Upper lobe of left lung (tissue), 6 donors: Measurements from ENCODE around the gene SLC17A9. TPM values are rescaled to one million over a fixed set of nuclear protein-coding genes. Genes with fewer than 3 reads are reported as not detected.

Experiments used
- ATAC-seq, 2 donors: fragments of 200-7000 bp; cut with Tn5 transposase; one replicate each; pipeline ENCODE4 v1.9.1; 2022; ENCODE audit warnings: mild to moderate bottlenecking in 2 of 2, moderate library complexity in 2 of 2; ENCODE audit not compliant: low FRiP score in 2 of 2
- DNase-seq, 2 donors: peaks; one replicate each; pipeline ENCODE4 v3.0.0-alpha.2; 2019 to 2020
- H3K27ac ChIP-seq, 4 donors: fragments of 200-600 bp; sonication (generic); one replicate each; pipeline ENCODE4 v1.5.1; 2016 to 2019
- H3K27me3 ChIP-seq, 4 donors: fragments of 200-600 bp; sonication (generic); one replicate each; pipeline ENCODE4 v1.5.1; 2017 to 2019
- H3K36me3 ChIP-seq, 4 donors: fragments of 200-600 bp; sonication (generic); one replicate each; pipeline ENCODE4 v1.5.1; 2016 to 2019
- H3K4me1 ChIP-seq, 4 donors: fragments of 200-600 bp; sonication (generic); one replicate each; pipeline ENCODE4 v1.5.1; 2018 to 2019
- H3K4me3 ChIP-seq, 4 donors: fragments of 200-600 bp; sonication (generic); one replicate each; pipeline ENCODE4 v1.5.1; 2017 to 2019; ENCODE audit warnings: mild to moderate bottlenecking in 2 of 4, moderate library complexity in 1 of 4
- H3K9me3 ChIP-seq, 4 donors: fragments of 200-600 bp; sonication (generic); one replicate each; pipeline ENCODE4 v1.5.1; 2018 to 2019
- EP300 ChIP-seq, 4 donors: sonication (generic); formaldehyde crosslinking; IDR thresholded peaks; one replicate each; pipeline ENCODE4 v1.5.1; 2017; ENCODE audit warnings: antibody characterized with exemption in 4 of 4, control low read depth in 2 of 4
- POLR2A ChIP-seq, 4 donors: fragments of 450-650 bp; IDR thresholded peaks; one replicate each; pipeline ENCODE4 v1.5.1; 2016 to 2017; ENCODE audit warnings: antibody characterized with exemption in 4 of 4, mild to moderate bottlenecking in 2 of 4
- POLR2AphosphoS5 ChIP-seq, 2 donors: sonication (generic); formaldehyde crosslinking; IDR thresholded peaks; one replicate each; pipeline ENCODE4 v1.5.1; 2017; ENCODE audit warnings: antibody characterized with exemption in 2 of 2
- WGBS, 2 donors: methylation state at CpG; one replicate each; pipeline ENCODE4 v1.1.5; 2017 to 2018; 5-methylcytosine and 5-hydroxymethylcytosine counted together
- total RNA-seq, 6 donors: library from RNA; depleted of rRNA in 4 of 6; stranded (reverse); fragments of >200 nt in 4 of 6; gene quantifications; one replicate each; pipeline versions ENCODE4 v1.1.0 to v1.2.1, GENCODE V29; 2016 to 2021
- TF ChIP-seq, protein P1 (sequence below), 6 experiments: fragments of 450-650 bp in 4 of 6; fragments of 200-600 bp in 2 of 6; sonication (generic) in 2 of 6; IDR thresholded peaks; one replicate each; pipeline ENCODE4 v1.5.1; 2016 to 2019; ENCODE audit warnings: antibody characterized with exemption in 6 of 6
- donor health status: DM: no; HTN: no; CAD: no; lungs with moderate emphysema.
- donor health status: DM: no; HTN: yes; CAD: no; lungs with severe emphysema.

SLC17A9 gene
- total RNA-seq, 6 donors from 2014 or later, result 3.8 to 18.5 (median 14.4) TPM

DNA sequence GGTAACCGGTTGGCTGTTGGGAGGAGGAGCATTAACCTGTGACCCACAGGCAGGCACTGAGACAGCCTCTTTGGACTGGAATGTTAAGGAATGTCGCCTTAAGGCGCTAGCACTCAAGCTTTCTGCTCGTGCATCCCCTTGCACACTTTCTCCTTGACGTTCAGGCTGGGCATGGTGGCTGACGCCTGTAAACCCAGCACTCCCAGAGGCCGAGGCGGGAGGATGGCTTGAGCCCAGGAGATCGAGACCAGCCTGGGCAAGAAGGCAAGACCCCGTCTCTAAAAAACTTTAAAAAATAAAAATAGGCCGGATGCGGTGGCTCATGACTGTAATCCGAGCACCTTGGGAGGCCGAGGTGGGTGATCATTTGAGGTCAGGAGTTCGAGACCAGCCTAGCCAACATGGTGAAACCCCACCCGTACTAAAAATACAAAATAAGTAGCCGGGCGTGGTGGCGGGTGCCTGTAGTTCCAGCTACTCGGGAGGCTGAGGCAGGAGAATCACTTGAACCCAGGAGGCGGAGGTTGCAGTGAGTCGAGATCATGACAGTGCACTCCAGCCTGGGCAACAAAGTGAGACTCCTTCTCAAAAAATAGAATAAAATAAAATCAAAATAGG is 16.4 kb upstream of the SLC17A9 start:
- Histone ChIP-seq H3K36me3 (peaks cover 0 to 9% (median 2%) of the 10 kb centered on the region in 4 donors), H3K4me1 (peaks cover 28 to 50% (median 29%) of the 10 kb centered on the region in 4 donors), H3K27ac (peak overlapping the region in 1 of 4 donors; percentile 92), H3K9me3 (no peaks in the 10 kb centered on the region), H3K27me3 (no peaks in the 10 kb centered on the region), H3K4me3 (peak overlapping the region in 2 of 4 donors; percentile 88 to 99)
- ATAC-seq (no peak), DNase-seq (peak; percentile 13 to 39)
- TF ChIP-seq EP300 (IDR thresholded peaks at IDR 0.05) (no peak), POLR2AphosphoS5 (IDR thresholded peaks at IDR 0.05) (no peak), POLR2A (IDR thresholded peaks at IDR 0.05) (no peak)
- TF ChIP-seq, protein P1, sequence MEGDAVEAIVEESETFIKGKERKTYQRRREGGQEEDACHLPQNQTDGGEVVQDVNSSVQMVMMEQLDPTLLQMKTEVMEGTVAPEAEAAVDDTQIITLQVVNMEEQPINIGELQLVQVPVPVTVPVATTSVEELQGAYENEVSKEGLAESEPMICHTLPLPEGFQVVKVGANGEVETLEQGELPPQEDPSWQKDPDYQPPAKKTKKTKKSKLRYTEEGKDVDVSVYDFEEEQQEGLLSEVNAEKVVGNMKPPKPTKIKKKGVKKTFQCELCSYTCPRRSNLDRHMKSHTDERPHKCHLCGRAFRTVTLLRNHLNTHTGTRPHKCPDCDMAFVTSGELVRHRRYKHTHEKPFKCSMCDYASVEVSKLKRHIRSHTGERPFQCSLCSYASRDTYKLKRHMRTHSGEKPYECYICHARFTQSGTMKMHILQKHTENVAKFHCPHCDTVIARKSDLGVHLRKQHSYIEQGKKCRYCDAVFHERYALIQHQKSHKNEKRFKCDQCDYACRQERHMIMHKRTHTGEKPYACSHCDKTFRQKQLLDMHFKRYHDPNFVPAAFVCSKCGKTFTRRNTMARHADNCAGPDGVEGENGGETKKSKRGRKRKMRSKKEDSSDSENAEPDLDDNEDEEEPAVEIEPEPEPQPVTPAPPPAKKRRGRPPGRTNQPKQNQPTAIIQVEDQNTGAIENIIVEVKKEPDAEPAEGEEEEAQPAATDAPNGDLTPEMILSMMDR (IDR thresholded peaks at IDR 0.05), result no peak
- WGBS, 2 donors, result 87 to 91% methylated on average over 22 of the region's 22 CpGs

- TF ChIP-seq, protein P1 (IDR thresholded peaks at IDR 0.05), result peak in 2 of 6 experiments; percentile 14 to 29
- TF ChIP-seq EP300 (IDR thresholded peaks at IDR 0.05), result peak in 1 of 4 donors; percentile 67
- peak in 3 of 4 donors; percentile 41 to 81 (median 54) for TF ChIP-seq POLR2A (IDR thresholded peaks at IDR 0.05)
- peak; percentile 92 to 97 for TF ChIP-seq POLR2AphosphoS5 (IDR thresholded peaks at IDR 0.05)
- 0% methylated on average over 15 to 58 of the region's 92 CpGs for WGBS, 2 donors
- Histone ChIP-seq H3K27ac (peak overlapping the region; percentile 90 to 93 (median 92)), H3K27me3 (no peaks in the 10 kb centered on the region), H3K36me3 (peaks cover 0 to 20% (median 7%) of the 10 kb centered on the region in 4 donors), H3K9me3 (no peaks in the 10 kb centered on the region), H3K4me3 (peak overlapping the region; percentile 75 to 99 (median 86)), H3K4me1 (peaks cover 28 to 50% (median 29%) of the 10 kb centered on the region in 4 donors)
- ATAC-seq (peak; percentile 97 to 98), DNase-seq (peak; percentile 93 to 100)
These were observed 15.0 kb upstream of the SLC17A9 start for GRCh38 chr20:62937268-62938104.

GRCh38 chr20:62938105-62938888 is 14.2 kb upstream of the SLC17A9 start, which contains the start of gene GID8:
GID8 (plus strand) TSS chr20:62938147; CDS start chr20:62941503, 3,356 bp downstream.
- TF ChIP-seq POLR2A (IDR thresholded peaks at IDR 0.05) (peak in 1 of 4 donors; percentile 35), POLR2AphosphoS5 (IDR thresholded peaks at IDR 0.05) (no peak), EP300 (IDR thresholded peaks at IDR 0.05) (no peak)
- TF ChIP-seq, protein P1 (IDR thresholded peaks at IDR 0.05), result peak in 1 of 6 experiments; percentile 18
- ATAC-seq (peak; percentile 65 to 69), DNase-seq (peak; percentile 45 to 85)
- Histone ChIP-seq H3K9me3 (no peaks in the 10 kb centered on the region), H3K4me1 (peaks cover 28 to 50% (median 29%) of the 10 kb centered on the region in 4 donors), H3K4me3 (peak within 1 kb of the TSS; percentile 75 to 99 (median 86)), H3K27me3 (no peaks in the 10 kb centered on the region), H3K27ac (peak within 1 kb of the TSS; percentile 90 to 93 (median 92)), H3K36me3 (peaks cover 0 to 23% (median 13%) of the 10 kb centered on the region in 4 donors)
- 0 to 1% methylated on average over 26 to 34 of the region's 79 CpGs for WGBS, 2 donors

DNA sequence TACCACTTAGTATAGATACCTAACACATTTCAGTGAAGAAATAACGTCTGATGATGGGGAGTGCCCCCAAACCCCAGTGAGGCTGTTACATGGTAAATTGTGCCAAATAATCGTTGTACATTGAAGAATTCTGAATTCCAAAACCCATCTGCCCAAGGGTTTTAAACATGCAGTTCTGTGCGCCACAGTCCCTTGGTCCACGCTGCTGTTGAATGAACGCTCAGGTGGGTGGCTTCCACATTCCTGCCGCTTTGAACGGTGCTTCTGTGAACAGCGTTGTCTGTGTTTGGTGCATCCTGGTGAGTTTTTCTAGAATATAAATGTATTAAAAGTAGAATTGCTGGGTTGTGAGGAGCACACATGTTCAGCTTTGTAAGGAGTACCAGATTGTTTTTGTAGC is 11.6 kb upstream of the SLC17A9 start:
- Histone ChIP-seq H3K9me3 (no peaks in the 10 kb centered on the region), H3K27ac (no peak overlapping the region), H3K27me3 (no peaks in the 10 kb centered on the region), H3K4me3 (no peak overlapping the region), H3K4me1 (peaks cover 23 to 31% (median 24%) of the 10 kb centered on the region in 4 donors), H3K36me3 (peaks cover 21 to 44% (median 36%) of the 10 kb centered on the region in 4 donors)
- DNase-seq (no peak), ATAC-seq (no peak)
- TF ChIP-seq, protein P1 (IDR thresholded peaks at IDR 0.05), result no peak
- TF ChIP-seq POLR2A (IDR thresholded peaks at IDR 0.05), result no peak
- TF ChIP-seq EP300 (IDR thresholded peaks at IDR 0.05), result no peak
- TF ChIP-seq POLR2AphosphoS5 (IDR thresholded peaks at IDR 0.05), result no peak
- 90 to 94% methylated on average over 8 of the region's 8 CpGs for WGBS, 2 donors
